ENCODE results near the gene C2orf72. TPM values are rescaled to one million over a fixed set of nuclear protein-coding genes. Genes with fewer than 3 reads are reported as not detected.

Gene C2orf72
- total RNA-seq, 1 donor from 2014 or later: 0.84 TPM

- DNase-seq (ENCODE audit: low read depth) (no peak), FAIRE-seq (no peak)
- no peak overlapping the region for H3K4me2 ChIP-seq (ENCODE audit: low read length)
- H3K4me1 ChIP-seq (ENCODE audit: insufficient read depth, low read length): no peaks in the 10 kb centered on the region
- H3K9ac ChIP-seq (ENCODE audit: low read length): no peak overlapping the region
- Mint-ChIP-seq H3K36me3 (ENCODE audit: low read depth, unreplicated experiment) (peaks cover 33% of the 10 kb centered on the region), H3K27ac (ENCODE audit: unreplicated experiment) (peak overlapping the region; percentile 70), H3K27me3 (ENCODE audit: low read depth, unreplicated experiment) (no peaks in the 10 kb centered on the region), H3K4me3 (ENCODE audit: unreplicated experiment) (no peak overlapping the region), H3K9me3 (ENCODE audit: unreplicated experiment) (no peaks in the 10 kb centered on the region), H3K4me1 (ENCODE audit: low read depth, unreplicated experiment) (no peaks in the 10 kb centered on the region)
- TF ChIP-seq CTCF (IDR thresholded peaks at IDR 0.05; ENCODE audit: insufficient read depth, low read depth, low read length): no peak
- H3K4me3 ChIP-seq (ENCODE audit: insufficient read depth, low read depth, low read length): no peak overlapping the region
- no peak overlapping the region for H3K27ac ChIP-seq (ENCODE audit: low read depth, low read length)
- H3K36me3 ChIP-seq (ENCODE audit: insufficient read depth, low read length): peaks cover 34% of the 10 kb centered on the region
- H3K27me3 ChIP-seq (ENCODE audit: insufficient read depth, low read length): no peaks in the 10 kb centered on the region
- H4K20me1 ChIP-seq (ENCODE audit: insufficient read depth, low read length): peaks cover 14% of the 10 kb centered on the region
- H3K79me2 ChIP-seq (ENCODE audit: insufficient read depth, low read length): peaks cover 13% of the 10 kb centered on the region
- no peaks in the 10 kb centered on the region for H3K9me3 ChIP-seq (ENCODE audit: insufficient read depth, low read depth, low read length)
- H2AFZ ChIP-seq (ENCODE audit: low read depth, low read length): no peak overlapping the region
Observed at GRCh38 chr2:231088754-231089153, 51.4 kb downstream of the C2orf72 start.

DNA sequence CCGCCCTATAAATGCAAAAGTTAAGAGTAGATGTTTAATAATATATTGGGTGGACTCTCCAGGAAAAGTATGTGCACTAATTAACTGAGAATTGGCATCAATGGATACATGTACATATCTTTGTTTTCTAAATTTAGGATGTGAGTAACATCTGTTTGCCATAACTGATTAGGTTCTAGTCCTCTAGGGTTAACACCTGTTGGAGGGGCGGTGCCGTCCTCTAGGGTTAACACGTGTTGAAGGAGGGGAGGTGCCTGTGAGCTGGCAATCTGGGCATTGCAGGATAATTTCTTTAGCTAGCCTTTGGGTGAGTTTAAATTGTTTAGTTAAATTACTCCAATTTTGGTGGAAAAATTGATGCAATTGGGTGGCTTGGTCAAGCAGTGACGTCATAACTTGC, 56.6 kb downstream of the C2orf72 start:
- Mint-ChIP-seq H3K4me3 (ENCODE audit: unreplicated experiment) (no peak overlapping the region), H3K4me1 (ENCODE audit: low read depth, unreplicated experiment) (no peaks in the 10 kb centered on the region), H3K27ac (ENCODE audit: unreplicated experiment) (no peak overlapping the region), H3K9me3 (ENCODE audit: unreplicated experiment) (no peaks in the 10 kb centered on the region), H3K36me3 (ENCODE audit: low read depth, unreplicated experiment) (peaks cover 44% of the 10 kb centered on the region), H3K27me3 (ENCODE audit: low read depth, unreplicated experiment) (no peaks in the 10 kb centered on the region)
- Histone ChIP-seq H3K27ac (ENCODE audit: low read depth, low read length) (no peak overlapping the region), H3K4me1 (ENCODE audit: insufficient read depth, low read length) (no peaks in the 10 kb centered on the region), H3K9ac (ENCODE audit: low read length) (no peak overlapping the region), H3K27me3 (ENCODE audit: insufficient read depth, low read length) (no peaks in the 10 kb centered on the region), H3K79me2 (ENCODE audit: insufficient read depth, low read length) (peaks cover 21% of the 10 kb centered on the region), H3K4me2 (ENCODE audit: low read length) (no peak overlapping the region), H2AFZ (ENCODE audit: low read depth, low read length) (no peak overlapping the region), H3K36me3 (ENCODE audit: insufficient read depth, low read length) (peaks cover 19% of the 10 kb centered on the region), H3K9me3 (ENCODE audit: insufficient read depth, low read depth, low read length) (no peaks in the 10 kb centered on the region), H4K20me1 (ENCODE audit: insufficient read depth, low read length) (peaks cover 32% of the 10 kb centered on the region), H3K4me3 (ENCODE audit: insufficient read depth, low read depth, low read length) (no peak overlapping the region)
- FAIRE-seq (no peak), DNase-seq (ENCODE audit: low read depth) (no peak)
- TF ChIP-seq CTCF (IDR thresholded peaks at IDR 0.05; ENCODE audit: insufficient read depth, low read depth, low read length) (no peak), EZH2 (IDR thresholded peaks at IDR 0.05; ENCODE audit: insufficient read depth, low read length) (no peak)

GRCh38 chr2:231094736-231095346, 57.5 kb downstream of the C2orf72 start:
- Histone ChIP-seq H3K9me3 (ENCODE audit: insufficient read depth, low read depth, low read length) (peaks cover 3% of the 10 kb centered on the region), H4K20me1 (ENCODE audit: insufficient read depth, low read length) (peaks cover 32% of the 10 kb centered on the region), H3K36me3 (ENCODE audit: insufficient read depth, low read length) (peaks cover 24% of the 10 kb centered on the region), H3K9ac (ENCODE audit: low read length) (no peak overlapping the region), H3K4me1 (ENCODE audit: insufficient read depth, low read length) (no peaks in the 10 kb centered on the region), H3K27ac (ENCODE audit: low read depth, low read length) (no peak overlapping the region), H3K79me2 (ENCODE audit: insufficient read depth, low read length) (peaks cover 21% of the 10 kb centered on the region), H3K4me3 (ENCODE audit: insufficient read depth, low read depth, low read length) (no peak overlapping the region), H3K27me3 (ENCODE audit: insufficient read depth, low read length) (no peaks in the 10 kb centered on the region), H3K4me2 (ENCODE audit: low read length) (no peak overlapping the region), H2AFZ (ENCODE audit: low read depth, low read length) (no peak overlapping the region)
- no peak for FAIRE-seq
- Mint-ChIP-seq H3K4me3 (ENCODE audit: unreplicated experiment) (no peak overlapping the region), H3K36me3 (ENCODE audit: low read depth, unreplicated experiment) (peaks cover 48% of the 10 kb centered on the region), H3K4me1 (ENCODE audit: low read depth, unreplicated experiment) (no peaks in the 10 kb centered on the region), H3K27ac (ENCODE audit: unreplicated experiment) (no peak overlapping the region), H3K9me3 (ENCODE audit: unreplicated experiment) (peaks cover 3% of the 10 kb centered on the region), H3K27me3 (ENCODE audit: low read depth, unreplicated experiment) (no peaks in the 10 kb centered on the region)
- no peak for TF ChIP-seq EZH2 (IDR thresholded peaks at IDR 0.05; ENCODE audit: insufficient read depth, low read length)
- TF ChIP-seq CTCF (IDR thresholded peaks at IDR 0.05; ENCODE audit: insufficient read depth, low read depth, low read length): no peak
- no peak for DNase-seq (ENCODE audit: low read depth)

Measured in astrocyte (in vitro differentiated cells and primary cell).